Erythroblast (primary cell): ENCODE results near the gene BTBD16.

Source experiments
- GATA1 ChIP-seq: IDR thresholded peaks from 2 replicates; pipeline ENCODE4 v1.6.1; 2011; ENCODE audit warnings: low read depth, mild to moderate bottlenecking, control low read depth, low read length, moderate library complexity
- POLR2A ChIP-seq: IDR thresholded peaks from 2 replicates; pipeline ENCODE4 v1.6.1; 2011; ENCODE audit warnings: mild to moderate bottlenecking, low read length

DNA sequence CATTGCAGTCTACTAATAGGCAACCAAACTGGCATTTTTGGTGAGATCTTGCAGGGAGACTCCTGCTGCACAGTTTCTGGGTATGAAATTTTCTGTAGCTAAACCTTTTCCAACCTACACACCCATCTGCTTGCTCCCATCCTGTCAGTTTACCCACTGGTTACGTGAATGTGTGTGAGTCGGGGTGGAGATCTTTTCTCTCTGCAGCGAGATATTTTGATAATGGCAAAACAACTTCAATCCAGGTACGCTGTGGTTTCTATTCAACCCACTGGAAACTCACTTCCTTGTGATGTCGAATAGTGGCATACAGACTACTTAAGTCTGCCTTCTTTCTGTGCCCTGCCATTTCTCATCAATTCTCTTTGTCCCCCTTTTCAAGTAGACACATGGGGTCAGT, 107.9 kb downstream of the BTBD16 start:
- TF ChIP-seq POLR2A: no peak
- no peak for TF ChIP-seq GATA1
